Thoracic aorta (tissue), 2 donors: ENCODE measurements around the gene MOB1A. TPM values are rescaled to one million over a fixed set of nuclear protein-coding genes. Genes with fewer than 3 reads are reported as not detected.
"Not testable (repeated sequence)": the region's sequence is repeated elsewhere in the genome, so short reads cannot be mapped to it uniquely, and the experiment has no call there.

ENCODE experiments used
- ATAC-seq: fragments of 150-250 bp; one replicate; pipeline ENCODE4 v1.8.0; 2017; ENCODE audit warnings: low read depth; ENCODE audit not compliant: insufficient number of reproducible peaks, low FRiP score
- DNase-seq: peaks from one replicate; pipeline ENCODE4 v3.0.0-alpha.2; 2020; ENCODE audit warnings: low spot score
- H3K27ac ChIP-seq, 2 donors: fragments of 200-600 bp; sonication (generic); 1 replicate in 1 of 2; 2 replicates in 1 of 2; pipeline ENCODE4 v1.5.1; 2016; ENCODE audit warnings: mild to moderate bottlenecking in 2 of 2, moderate library complexity in 2 of 2
- H3K27me3 ChIP-seq: fragments of 200-600 bp; sonication (generic); replicated peaks from 2 replicates; pipeline ENCODE4 v1.6.0; 2016; ENCODE audit warnings: mild to moderate bottlenecking; ENCODE audit not compliant: insufficient read depth
- H3K36me3 ChIP-seq: fragments of 200-600 bp; sonication (generic); one replicate; pipeline ENCODE4 v1.5.1; 2016
- H3K4me1 ChIP-seq, 2 donors: fragments of 200-600 bp; sonication (generic); 1 replicate in 1 of 2; 2 replicates in 1 of 2; pipeline versions ENCODE4 v1.5.1 to v1.6.0; 2016; ENCODE audit warnings: low read depth in 2 of 2, mild to moderate bottlenecking in 1 of 2; ENCODE audit not compliant: control insufficient read depth in 1 of 2
- H3K4me3 ChIP-seq: fragments of 200-600 bp; sonication (generic); 2 replicates; pipeline ENCODE4 v1.5.1; 2016; ENCODE audit warnings: mild to moderate bottlenecking
- H3K9me3 ChIP-seq: fragments of 200-600 bp; sonication (generic); 2 replicates; pipeline ENCODE4 v1.5.1; 2016
- CTCF ChIP-seq: fragments of 200-600 bp; sonication (generic); IDR thresholded peaks from one replicate; pipeline ENCODE4 v1.5.1; 2019; ENCODE audit warnings: antibody characterized with exemption
- total RNA-seq, 2 donors: library from RNA; depleted of rRNA; stranded (reverse); fragments of >200 nt; gene quantifications; one replicate each; pipeline versions ENCODE4 v1.1.0 to v1.2.3, GENCODE V29; 2016

MOB1A gene
- total RNA-seq, 2 donors from 2014 or later, result 97.0 to 107 TPM

DNA sequence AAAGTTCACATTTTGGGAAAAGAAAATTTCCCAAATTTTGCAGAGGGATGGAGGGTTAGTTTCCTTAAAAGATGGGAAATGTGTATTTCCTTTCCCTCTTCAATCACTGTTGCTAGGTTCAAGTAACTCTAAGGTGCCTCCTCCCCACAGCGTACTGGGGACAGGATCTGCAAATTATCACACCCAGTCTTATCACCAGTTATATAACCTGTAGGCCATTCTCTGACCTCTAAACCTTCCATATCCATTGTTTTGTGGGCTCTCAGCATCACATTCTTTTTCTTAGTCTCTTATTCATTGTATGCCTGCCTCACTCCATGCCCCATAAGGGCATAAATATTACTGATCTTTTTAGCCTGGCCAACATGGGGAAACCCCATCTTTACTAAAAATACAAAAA, 16.1 kb upstream of the MOB1A start:
- Histone ChIP-seq H3K27me3 (no peaks in the 10 kb centered on the region), H3K27ac (no peak overlapping the region), H3K4me1 (peaks cover 3 to 5% of the 10 kb centered on the region in 2 donors), H3K9me3 (no peaks in the 10 kb centered on the region), H3K36me3 (no peaks in the 10 kb centered on the region), H3K4me3 (no peak overlapping the region)
- TF ChIP-seq CTCF, result no peak
- ATAC-seq (no peak), DNase-seq (no peak)

DNA sequence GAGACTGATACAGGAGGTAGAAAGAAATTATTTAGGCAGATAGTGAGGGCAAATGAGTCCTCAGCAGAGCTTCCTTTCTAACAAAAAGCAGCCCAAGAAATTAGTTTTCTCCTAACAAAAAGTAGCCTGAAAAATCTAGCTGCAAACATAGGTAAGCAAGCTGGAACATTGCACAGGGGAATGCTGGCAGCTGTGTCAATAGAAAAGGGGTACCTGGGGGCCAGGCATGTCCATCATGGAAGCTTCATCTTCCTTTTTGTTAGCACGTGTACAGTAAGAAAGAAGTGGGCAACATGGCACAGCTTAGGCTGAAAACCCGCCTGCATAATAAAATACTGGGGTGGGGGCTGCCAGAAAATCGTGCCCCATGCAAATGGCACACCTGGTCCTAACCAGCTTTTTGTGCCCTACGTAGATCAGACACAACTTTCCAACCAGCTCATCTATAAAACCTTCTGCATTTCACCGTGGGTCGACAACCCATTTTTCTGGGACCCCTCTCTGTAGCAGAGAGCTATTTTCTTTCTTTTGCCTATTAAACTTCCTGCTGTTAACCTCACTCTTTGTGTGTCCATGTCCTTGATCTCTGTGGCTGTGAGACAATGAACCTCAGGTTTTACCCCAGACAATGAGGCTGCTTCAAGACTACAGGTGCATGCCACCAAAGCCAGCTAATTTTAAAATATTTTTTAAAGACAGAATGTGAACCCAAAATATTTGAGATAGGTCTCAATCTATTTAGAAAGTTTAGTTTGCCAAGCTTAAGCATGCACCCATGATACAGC, 13.1 kb upstream of the MOB1A start:
- ATAC-seq, result no peak
- no peaks in the 10 kb centered on the region for H3K4me1 ChIP-seq
- DNase-seq, result no peak
- no peaks in the 10 kb centered on the region for H3K9me3 ChIP-seq
- H3K27ac ChIP-seq, result no peak overlapping the region
- no peaks in the 10 kb centered on the region for H3K27me3 ChIP-seq
- no peaks in the 10 kb centered on the region for H3K36me3 ChIP-seq
- H3K4me3 ChIP-seq, result no peak overlapping the region
- TF ChIP-seq CTCF, result no peak

DNA sequence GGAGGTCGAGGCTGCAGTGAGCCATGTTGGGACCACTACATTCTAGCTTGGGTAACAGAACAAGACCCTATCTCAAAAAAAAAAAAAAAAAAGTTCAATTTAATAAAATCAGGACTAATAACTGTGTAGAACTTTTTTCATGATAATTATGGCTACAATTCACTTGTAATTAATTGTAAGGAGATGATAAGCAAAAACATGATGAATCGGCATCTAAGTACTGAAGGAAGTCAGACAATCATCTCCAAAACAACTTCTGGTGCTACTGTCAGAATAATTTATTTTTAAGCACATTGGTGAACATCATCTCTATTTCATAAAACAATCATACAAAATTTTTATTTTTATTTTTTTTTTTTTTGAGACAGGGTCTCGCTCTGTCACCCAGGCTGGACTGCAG, 10.0 kb upstream of the MOB1A start:
- H3K27me3 ChIP-seq, result no peaks in the 10 kb centered on the region
- no peaks in the 10 kb centered on the region for H3K4me1 ChIP-seq
- H3K9me3 ChIP-seq, result no peaks in the 10 kb centered on the region
- DNase-seq (no peak), ATAC-seq (no peak)
- no peaks in the 10 kb centered on the region for H3K36me3 ChIP-seq
- no peak overlapping the region for H3K27ac ChIP-seq
- TF ChIP-seq CTCF, result no peak
- H3K4me3 ChIP-seq, result no peak overlapping the region

- H3K36me3 ChIP-seq, result no peaks in the 10 kb centered on the region
- no peak overlapping the region for H3K27ac ChIP-seq
- H3K27me3 ChIP-seq, result no peaks in the 10 kb centered on the region
- no peaks in the 10 kb centered on the region for H3K4me1 ChIP-seq
- DNase-seq (no peak), ATAC-seq (no peak)
- no peak for TF ChIP-seq CTCF
- H3K4me3 ChIP-seq, result no peak overlapping the region
- no peaks in the 10 kb centered on the region for H3K9me3 ChIP-seq
These were observed 9.4 kb upstream of the MOB1A start for GRCh38 chr2:74188018-74188601.

- not testable (repeated sequence) for H3K4me1 ChIP-seq, H3K4me3 ChIP-seq, H3K27me3 ChIP-seq, H3K36me3 ChIP-seq, ATAC-seq, H3K9me3 ChIP-seq, DNase-seq, H3K27ac ChIP-seq
These were observed 8.0 kb upstream of the MOB1A start for GRCh38 chr2:74186706-74187105.
